Measurements from ENCODE around the gene NF1. TPM values are rescaled to one million over a fixed set of nuclear protein-coding genes. Genes with fewer than 3 reads are reported as not detected.

The NF1 gene
- total RNA-seq, 2 donors from 2014 or later, result 62.3 to 68.0 TPM

DNA sequence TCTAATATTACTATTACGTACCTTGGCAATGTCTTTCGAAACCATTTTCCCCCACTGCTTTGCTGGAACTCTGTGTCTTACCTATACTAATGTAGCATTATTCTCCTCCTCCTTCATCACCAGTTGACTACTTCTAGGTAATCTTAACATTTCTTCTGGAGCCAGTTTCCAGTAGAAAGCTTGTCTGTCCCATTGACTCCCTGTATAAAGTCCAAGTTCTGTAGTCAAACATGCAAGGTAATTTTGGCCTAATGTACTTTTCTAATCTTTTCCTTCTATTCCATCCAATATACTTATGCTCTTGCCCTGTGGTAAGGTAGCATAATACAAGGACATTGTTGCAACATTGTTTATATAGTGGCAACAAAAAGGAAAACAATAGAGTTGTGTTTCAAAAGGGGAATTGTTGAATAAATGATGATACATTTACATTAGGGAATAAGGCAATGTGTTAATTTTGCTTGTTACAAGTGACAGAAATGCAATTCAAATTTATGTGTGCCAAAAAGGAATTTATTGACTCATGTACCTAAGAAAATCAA lies 174.3 kb downstream of the NF1 start:
- intact Hi-C loops (cut with DNase I), result no loop called here
- Histone ChIP-seq H3K4me1 (replicated peaks) (no peaks in the 10 kb centered on the region), H3K27me3 (replicated peaks; ENCODE audit: insufficient read depth) (no peaks in the 10 kb centered on the region), H3K36me3 (no peaks in the 10 kb centered on the region), H3K4me3 (no peak overlapping the region), H3K9me3 (no peaks in the 10 kb centered on the region), H3K27ac (no peak overlapping the region)
- WGBS, result 97% methylated on average over 2 of the region's 2 CpGs
- no peak for DNase-seq (ENCODE audit: low spot score)
- TF ChIP-seq, protein P1, sequence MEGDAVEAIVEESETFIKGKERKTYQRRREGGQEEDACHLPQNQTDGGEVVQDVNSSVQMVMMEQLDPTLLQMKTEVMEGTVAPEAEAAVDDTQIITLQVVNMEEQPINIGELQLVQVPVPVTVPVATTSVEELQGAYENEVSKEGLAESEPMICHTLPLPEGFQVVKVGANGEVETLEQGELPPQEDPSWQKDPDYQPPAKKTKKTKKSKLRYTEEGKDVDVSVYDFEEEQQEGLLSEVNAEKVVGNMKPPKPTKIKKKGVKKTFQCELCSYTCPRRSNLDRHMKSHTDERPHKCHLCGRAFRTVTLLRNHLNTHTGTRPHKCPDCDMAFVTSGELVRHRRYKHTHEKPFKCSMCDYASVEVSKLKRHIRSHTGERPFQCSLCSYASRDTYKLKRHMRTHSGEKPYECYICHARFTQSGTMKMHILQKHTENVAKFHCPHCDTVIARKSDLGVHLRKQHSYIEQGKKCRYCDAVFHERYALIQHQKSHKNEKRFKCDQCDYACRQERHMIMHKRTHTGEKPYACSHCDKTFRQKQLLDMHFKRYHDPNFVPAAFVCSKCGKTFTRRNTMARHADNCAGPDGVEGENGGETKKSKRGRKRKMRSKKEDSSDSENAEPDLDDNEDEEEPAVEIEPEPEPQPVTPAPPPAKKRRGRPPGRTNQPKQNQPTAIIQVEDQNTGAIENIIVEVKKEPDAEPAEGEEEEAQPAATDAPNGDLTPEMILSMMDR (IDR thresholded peaks at IDR 0.05), result no peak
- TF ChIP-seq POLR2AphosphoS5 (IDR thresholded peaks at IDR 0.05) (no peak), POLR2A (IDR thresholded peaks at IDR 0.05) (no peak)

DNA sequence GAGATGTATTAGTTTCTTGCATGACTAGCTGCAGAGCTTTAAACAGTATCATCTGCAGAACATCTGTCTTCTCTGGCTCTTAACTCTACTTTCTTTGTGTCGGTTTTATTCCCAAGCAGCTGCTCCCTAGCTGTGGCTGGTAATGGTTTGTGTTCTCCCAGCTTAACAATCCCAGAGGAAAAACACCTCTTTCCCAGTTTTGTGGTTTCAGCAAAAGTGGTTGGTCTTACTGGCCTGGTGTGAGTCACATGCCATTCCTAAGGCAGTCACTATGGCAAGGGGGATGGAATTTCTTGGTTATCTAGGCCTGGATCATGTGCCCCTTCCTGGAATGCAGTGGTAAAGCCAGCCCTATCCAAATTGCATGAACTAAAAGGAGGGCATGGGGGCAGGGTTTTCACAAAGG lies 174.8 kb downstream of the NF1 start:
- intact Hi-C loops (cut with DNase I), result no loop called here
- Histone ChIP-seq H3K4me3 (no peak overlapping the region), H3K27me3 (replicated peaks; ENCODE audit: insufficient read depth) (no peaks in the 10 kb centered on the region), H3K4me1 (replicated peaks) (no peaks in the 10 kb centered on the region), H3K36me3 (no peaks in the 10 kb centered on the region), H3K9me3 (no peaks in the 10 kb centered on the region), H3K27ac (no peak overlapping the region)
- TF ChIP-seq POLR2A (IDR thresholded peaks at IDR 0.05) (no peak), POLR2AphosphoS5 (IDR thresholded peaks at IDR 0.05) (no peak)
- DNase-seq (ENCODE audit: low spot score), result no peak
- 48% methylated on average over 1 of the region's 1 CpG for WGBS

DNA sequence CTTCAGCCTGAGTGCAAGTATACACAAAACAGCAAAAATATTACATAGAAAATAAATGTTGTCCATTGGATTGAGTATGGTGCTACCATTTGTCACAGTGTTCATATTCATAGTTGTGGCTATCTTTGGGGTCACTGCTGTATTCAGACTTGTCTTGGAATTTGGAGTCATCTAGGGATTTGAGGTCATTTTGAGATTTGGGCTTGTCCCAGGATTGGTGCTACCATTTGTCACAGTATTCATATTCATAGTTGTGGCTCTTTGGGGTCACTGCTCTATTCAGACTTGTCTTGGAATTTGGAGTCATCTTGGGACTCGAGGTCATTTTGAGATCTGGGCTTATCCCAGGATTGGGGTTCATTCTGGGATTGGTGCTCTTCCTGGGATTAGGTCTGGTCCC lies 177.5 kb downstream of the NF1 start:
- no peak for TF ChIP-seq POLR2AphosphoS5 (IDR thresholded peaks at IDR 0.05)
- TF ChIP-seq, protein P1 (IDR thresholded peaks at IDR 0.05), result no peak
- intact Hi-C loops (cut with DNase I), result no loop called here
- Histone ChIP-seq H3K4me3 (no peak overlapping the region), H3K4me1 (replicated peaks) (no peaks in the 10 kb centered on the region), H3K9me3 (no peaks in the 10 kb centered on the region), H3K36me3 (no peaks in the 10 kb centered on the region), H3K27me3 (replicated peaks; ENCODE audit: insufficient read depth) (no peaks in the 10 kb centered on the region), H3K27ac (no peak overlapping the region)
- 95% methylated on average over 1 of the region's 1 CpG for WGBS
- DNase-seq (ENCODE audit: low spot score), result no peak

DNA sequence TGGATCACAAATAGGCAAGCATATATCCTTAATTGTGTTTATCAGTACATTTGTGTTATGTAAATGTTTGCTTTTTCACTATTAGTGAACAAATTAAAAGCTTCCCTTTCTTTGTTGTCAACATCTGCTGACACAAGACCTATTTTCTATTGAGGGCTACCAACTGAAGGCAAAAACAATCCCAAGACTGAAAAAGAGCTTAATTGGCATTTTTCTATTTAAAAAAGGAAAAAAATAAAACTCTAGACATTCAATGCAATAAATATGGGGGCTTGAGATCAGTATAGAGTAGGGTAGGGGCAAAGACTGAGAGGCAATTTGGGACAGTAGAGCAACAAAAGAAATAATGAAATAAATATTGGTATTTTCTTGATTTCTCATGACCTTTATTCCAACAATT lies 178.0 kb downstream of the NF1 start:
- Histone ChIP-seq H3K9me3 (no peaks in the 10 kb centered on the region), H3K36me3 (no peaks in the 10 kb centered on the region), H3K4me3 (no peak overlapping the region), H3K27me3 (replicated peaks; ENCODE audit: insufficient read depth) (no peaks in the 10 kb centered on the region), H3K27ac (no peak overlapping the region), H3K4me1 (replicated peaks) (no peaks in the 10 kb centered on the region)
- no peak for DNase-seq (ENCODE audit: low spot score)
- intact Hi-C loops (cut with DNase I), result no loop called here
- TF ChIP-seq, protein P1 (IDR thresholded peaks at IDR 0.05), result no peak
- TF ChIP-seq POLR2AphosphoS5 (IDR thresholded peaks at IDR 0.05) (no peak), POLR2A (IDR thresholded peaks at IDR 0.05) (no peak)

DNA sequence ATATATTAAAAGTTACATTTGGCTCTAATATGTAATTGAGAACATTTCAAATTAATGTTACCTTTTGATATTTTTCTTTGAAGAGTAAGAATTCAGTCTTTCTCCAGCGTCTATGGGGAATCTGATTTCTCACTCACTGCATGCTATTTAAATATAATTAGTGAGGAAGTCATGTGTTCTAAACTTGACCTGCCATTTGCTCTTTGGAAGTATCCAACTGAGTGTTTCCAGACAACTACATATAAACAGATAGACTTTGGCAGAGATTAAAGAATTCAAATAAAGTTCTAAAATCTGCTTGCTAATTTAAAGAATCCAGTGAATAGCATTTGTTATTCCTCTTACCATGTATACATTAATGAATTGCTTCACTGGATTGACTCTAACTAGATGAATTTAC lies 178.7 kb downstream of the NF1 start:
- no peak overlapping the region for H3K4me3 ChIP-seq
- intact Hi-C loops (cut with DNase I), result no loop called here
- no peak for TF ChIP-seq POLR2AphosphoS5 (IDR thresholded peaks at IDR 0.05)
- no peak for TF ChIP-seq POLR2A (IDR thresholded peaks at IDR 0.05)
- TF ChIP-seq, protein P1 (IDR thresholded peaks at IDR 0.05), result no peak
- no peak overlapping the region for H3K27ac ChIP-seq
- WGBS, result 81% methylated on average over 1 of the region's 1 CpG
- H3K36me3 ChIP-seq, result no peaks in the 10 kb centered on the region
- no peaks in the 10 kb centered on the region for H3K9me3 ChIP-seq
- no peaks in the 10 kb centered on the region for H3K4me1 ChIP-seq (replicated peaks)
- no peaks in the 10 kb centered on the region for H3K27me3 ChIP-seq (replicated peaks; ENCODE audit: insufficient read depth)
- no peak for DNase-seq (ENCODE audit: low spot score)

Measured in prostate gland (tissue), 2 donors.